ENCODE data around the gene STX11.
"Not testable (repeated sequence)": the region's sequence is repeated elsewhere in the genome, so short reads cannot be mapped to it uniquely, and the experiment has no call there.

Gene STX11

DNA sequence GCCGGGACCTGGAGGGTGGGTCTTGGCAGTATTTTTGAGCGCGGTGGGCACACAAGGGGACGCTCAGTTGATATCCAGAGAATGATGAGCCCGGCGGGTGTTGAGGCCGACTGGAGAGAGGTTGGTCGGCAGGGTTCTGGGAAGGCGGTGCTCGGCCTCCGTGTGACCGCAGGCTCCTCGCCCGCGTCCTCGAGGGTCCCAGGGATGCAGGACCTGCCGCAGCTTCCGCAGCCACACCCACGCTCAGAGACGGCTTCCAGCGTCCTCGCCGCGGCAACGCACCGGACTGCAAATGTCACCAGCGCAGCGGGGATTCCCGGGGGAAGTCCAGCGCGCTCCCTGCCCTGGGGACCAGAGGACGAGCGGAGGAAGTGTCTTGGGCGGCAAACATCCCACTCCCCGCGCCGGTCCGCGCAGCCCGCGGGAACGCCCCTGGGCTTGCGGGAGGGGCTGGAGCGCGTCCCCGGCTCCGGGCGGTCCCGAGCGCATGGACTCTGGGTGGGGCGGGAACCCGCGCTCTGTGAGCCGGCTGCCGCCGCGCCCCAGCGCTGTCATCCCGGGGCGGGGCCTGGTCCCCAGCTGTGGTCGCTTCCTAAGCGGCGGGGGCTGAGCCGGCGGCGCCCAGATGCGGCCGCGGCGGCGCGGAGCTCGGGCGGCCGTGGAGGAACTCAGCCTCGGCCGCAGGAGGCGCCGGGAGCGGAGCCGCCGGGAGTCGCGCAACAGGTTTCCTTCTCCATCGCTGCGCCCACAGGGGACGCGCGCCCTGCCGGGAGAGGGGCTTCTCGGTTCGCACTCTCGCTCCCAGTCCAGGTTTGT, at the start of gene STX11:
Gene STX11, plus strand, starts transcription at position 624 of the 816 bp plus-strand sequence. CDS start 36,111 bp downstream, outside the sequence.
- peak; percentile 69 for DNase-seq (ENCODE audit: low spot score)

DNA sequence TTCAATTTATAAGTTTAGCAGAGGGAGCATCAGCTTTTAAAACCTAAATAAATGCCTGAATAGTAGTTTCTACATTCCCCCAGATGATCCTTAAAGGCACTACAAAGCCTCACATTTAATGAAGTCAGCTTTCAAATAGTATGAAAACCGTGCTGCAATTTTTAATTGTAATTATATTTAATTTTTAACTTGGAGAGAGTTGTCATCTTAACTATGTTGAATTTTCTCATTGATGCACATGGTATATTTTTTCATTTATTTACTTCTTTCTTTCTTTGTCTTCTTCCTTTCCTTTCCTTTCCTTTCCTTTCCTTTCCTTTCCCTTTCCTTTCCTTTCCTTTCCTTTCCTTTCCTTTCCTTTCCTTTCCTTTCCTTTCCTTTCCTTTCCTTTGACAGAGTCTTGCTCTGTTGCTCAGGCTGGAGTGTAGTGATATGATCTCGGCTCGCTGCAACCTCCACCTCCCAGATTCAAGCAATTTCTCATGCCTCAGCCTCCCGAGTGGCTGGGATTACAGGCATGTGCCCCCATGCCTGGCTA, 47.2 kb upstream of the STX11 start:
- DNase-seq (ENCODE audit: low spot score): no peak

DNA sequence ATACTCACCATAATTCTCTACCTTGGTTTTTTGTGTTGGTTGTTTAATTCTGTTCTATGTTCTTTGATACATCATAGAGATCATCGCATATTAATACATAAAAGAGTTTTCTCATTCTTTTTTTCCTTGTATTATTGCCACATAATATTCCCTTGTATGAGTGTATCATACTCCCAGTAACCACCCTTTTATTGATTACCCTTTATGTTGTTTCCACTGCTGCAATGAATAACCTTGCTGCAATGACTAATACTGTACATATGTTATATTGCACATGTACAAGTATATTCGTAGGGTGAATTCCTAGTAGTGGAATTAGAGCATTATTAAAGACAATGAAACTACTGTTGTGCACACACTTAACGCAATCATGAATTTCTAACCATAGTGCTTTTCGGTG, 45.8 kb upstream of the STX11 start:
- DNase-seq (ENCODE audit: low spot score): no peak

DNA sequence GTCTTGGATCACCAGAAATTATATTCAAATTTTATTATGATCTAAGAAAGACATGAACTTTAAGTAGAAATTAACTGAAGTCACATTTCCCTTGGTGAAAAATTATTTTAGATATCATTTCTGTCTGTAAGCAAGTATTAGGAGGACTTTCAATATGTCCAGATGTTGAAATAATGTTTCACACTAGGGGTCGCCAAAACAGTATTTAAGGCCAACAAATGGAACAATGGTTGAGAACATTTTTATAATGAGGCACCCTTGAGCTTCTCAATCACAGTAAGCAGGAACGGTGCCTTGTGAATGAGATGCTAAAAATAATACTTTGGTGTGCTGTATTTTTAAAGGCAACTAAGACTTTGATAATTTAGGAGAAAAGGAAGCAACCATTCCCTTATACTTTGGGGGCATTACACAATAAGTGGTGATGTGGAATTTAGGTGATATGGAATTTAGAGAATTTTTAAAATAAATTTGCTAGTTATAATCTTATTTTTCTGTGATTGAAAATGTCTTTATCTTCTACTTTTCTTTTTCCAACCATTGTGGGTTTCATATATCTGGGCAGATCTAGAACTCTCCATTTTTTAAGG, 45.3 kb upstream of the STX11 start:
- peak; percentile 76 for DNase-seq (ENCODE audit: low spot score)

DNA sequence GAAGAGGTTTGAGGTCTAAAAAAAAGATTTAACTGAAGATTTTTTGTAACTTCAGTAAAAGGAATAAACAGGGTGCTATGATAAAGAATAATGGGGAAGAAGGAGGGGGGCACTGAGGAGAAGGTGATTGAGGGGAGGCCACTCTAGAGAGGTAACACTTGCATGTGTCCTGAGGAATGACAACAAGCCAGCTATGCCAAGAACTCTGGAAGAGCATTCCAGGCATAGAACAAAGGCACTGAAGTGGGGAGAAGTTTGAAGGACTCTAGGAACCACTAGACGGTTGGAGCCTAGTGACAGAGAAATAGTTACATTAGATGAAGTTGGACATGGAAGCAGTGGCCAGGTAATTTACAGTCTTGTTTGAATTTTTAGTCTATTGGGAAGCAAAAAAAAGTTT, 44.1 kb upstream of the STX11 start:
- no peak for DNase-seq (ENCODE audit: low spot score)

DNA sequence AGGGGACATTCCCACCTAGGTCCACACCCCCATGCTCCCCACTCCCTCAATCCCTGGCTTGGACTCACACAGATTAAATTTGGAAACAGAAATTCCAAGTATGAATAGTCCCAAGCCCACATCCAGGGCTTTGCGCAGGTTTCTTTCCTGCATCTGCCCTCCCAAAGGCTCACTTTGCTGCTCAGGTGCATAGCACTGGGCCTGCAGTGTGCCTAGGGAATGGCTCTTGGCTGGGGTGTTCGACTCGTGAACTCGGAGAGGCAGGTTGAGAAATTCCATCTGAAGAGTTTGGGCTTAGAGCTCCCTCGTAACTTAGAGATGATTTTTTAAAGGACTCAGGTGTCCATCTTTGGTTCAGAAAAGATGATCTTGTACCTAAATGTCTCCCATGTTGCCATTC, 40.1 kb upstream of the STX11 start:
- no peak for DNase-seq (ENCODE audit: low spot score)

DNA sequence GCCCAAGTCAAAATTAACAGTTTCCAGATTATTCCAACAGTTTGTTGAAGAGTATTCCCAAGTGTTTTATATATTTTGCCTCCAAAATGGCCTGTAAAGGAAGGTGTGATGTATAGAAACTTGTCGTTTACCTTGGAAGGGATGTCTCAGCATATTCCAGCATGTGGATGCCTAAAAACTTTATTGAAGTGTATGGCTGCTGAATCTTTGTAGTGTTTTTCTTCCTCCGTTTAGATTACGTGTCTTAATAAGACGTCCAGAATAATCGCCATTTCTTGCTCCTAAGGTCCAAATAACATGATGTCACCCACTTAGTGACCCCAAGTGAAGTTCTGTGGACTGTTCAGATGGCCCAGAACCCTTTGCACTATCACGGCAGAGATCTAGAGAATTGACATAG, 37.0 kb upstream of the STX11 start:
- no peak for DNase-seq (ENCODE audit: low spot score)

DNA sequence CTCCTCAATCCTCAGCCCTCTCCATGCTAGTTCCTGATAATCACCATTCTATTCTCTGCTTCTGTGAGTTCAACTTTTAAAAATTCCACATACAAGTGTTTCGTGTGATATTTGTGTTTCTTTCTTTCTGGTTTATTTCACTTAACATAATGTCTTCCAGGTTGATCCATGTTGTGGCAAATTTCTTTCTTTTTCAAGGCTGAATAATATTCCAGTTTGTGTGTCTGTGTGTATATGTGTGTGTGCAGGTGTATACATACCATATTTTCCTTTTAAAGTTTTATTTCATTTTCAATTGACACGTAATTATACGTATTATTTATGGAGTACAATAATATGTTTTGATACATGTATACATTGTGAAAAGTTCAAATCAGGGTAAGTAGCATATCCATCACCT, 35.1 kb upstream of the STX11 start:
- DNase-seq (ENCODE audit: low spot score): no peak

DNA sequence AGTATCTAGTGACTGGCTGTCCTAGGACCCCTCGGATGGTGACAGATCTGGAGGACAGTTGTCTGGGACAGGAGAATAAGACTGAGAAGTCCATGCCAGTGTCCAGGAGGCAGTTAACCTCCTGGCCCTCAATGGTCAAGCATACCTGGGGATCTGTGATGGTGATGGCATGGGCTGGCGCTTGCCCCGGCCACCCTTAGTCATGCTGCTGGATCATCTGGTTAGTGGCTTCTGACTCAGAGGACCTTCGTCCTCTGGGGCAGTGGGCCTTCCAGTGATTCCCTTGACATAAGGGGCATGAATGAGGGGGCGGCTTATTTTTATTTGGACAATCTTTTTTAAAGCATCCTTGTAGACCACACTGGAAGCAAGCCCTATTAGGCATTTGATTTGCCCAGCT, 30.9 kb upstream of the STX11 start:
- no peak for DNase-seq (ENCODE audit: low spot score)

DNA sequence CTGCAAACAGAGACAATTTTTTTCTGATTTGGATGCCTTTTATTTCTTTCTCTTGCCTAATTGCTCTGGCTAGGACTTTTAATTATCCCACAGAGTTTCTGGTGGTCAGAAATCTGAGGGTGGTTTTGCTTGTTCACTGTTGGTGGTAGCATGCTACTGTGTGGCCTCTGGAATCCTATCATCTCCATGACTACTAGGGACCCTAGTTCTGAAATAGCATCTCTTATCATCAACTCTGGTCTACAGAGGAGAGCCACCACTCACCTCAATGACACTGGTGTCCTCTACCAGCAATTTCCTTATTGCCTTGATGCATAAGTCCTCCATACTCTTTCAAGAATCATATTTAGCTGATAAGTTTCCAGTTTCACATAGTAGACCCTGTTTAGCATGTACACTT, 27.5 kb upstream of the STX11 start:
- no peak for DNase-seq (ENCODE audit: low spot score)

DNA sequence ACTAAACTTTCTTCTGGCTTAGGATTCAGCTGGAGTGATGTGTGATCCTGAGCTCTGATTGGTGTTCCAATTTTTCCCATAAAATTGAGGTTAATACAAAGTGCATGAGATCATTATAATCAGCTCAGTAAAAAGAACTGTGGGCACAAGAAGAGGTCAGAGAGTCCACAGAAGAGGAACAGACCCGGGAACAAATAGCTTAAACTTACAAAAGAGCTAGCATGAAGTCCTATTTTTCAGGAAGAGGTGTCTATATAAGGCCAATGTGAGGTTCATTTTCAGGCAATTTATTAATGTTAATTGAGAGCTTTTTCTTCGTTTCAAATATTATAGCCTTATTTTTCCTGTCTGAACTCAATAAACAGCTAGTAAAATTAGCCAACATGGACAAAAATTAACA, 26.9 kb upstream of the STX11 start:
- DNase-seq (ENCODE audit: low spot score): no peak

DNA sequence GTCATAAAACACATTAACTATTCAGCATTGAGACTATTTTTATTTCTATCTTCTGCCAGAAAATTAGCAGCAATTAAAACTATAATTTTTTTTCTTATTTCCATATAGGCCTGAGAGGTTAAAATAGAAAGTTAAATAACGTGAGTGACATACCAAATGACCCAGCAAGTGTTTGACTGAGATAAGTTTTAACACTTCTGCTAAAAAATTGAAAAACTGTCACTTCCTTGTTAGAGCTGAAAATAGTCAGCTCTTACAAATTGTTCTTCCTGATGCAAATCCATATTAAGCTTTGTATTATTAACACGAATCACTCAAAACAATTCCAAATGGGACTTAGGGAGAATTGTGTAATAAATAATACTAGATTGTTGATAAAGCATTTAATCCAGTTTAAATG, 26.5 kb upstream of the STX11 start:
- no peak for DNase-seq (ENCODE audit: low spot score)

DNA sequence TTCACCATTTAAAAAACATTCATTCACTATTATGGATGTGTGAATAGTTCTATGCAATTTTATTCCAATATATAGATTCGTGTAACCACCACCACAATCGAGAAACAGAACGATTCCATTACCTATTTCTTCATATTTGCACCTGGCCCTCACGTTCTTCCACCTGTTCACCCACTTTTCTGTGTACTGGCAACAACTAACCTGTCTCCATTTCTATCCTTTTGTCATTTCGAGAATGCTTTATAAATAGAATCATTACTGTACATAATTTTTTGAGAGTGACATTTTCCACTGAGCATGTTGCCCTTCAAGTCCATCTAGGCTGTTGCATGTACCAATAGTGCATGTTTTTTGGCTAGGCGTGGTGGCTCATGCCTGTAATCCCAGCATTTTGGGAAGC, 23.2 kb upstream of the STX11 start:
- DNase-seq (ENCODE audit: low spot score): no peak

DNA sequence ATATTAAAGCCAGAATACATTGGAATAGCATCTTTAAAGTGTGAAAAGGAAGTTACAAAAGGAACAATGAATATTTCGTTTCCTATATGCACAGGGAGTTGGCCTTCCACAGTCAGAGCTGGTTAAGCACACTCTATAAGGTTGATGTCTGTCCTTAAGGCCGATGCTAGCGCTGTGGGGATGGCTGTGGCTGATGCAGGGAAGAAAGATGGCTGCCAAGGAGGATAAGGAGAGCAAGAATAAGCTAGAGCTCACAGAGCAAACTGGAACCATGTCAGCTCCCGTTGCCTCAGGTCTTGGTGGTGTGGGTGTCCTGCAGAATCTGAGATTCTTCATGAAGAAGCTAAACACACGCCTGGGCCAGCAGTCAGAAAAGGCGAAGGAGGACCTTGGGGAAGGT, 20.8 kb upstream of the STX11 start:
- no peak for DNase-seq (ENCODE audit: low spot score)

DNA sequence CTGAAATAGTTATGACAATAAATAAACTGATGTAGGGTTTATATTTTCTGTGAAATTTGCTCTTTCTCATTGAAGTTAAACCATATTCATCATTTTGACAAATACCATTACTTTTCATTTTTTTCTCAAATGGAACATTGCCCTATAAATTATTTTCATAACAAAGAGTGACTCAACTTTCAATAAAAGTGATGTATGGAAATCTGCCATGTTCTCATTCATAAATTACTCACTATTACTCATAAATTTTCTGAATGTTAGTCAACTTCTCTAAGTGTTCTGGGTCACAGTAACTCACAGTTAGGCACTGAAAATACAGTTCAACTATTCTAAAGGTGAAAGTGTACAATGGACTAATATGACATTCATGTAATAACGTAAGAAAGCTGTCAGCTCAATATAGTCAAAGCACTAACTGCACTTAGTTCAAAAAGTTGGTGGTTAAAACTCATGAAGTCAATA, 19.0 kb upstream of the STX11 start:
- no peak for DNase-seq (ENCODE audit: low spot score)

DNA sequence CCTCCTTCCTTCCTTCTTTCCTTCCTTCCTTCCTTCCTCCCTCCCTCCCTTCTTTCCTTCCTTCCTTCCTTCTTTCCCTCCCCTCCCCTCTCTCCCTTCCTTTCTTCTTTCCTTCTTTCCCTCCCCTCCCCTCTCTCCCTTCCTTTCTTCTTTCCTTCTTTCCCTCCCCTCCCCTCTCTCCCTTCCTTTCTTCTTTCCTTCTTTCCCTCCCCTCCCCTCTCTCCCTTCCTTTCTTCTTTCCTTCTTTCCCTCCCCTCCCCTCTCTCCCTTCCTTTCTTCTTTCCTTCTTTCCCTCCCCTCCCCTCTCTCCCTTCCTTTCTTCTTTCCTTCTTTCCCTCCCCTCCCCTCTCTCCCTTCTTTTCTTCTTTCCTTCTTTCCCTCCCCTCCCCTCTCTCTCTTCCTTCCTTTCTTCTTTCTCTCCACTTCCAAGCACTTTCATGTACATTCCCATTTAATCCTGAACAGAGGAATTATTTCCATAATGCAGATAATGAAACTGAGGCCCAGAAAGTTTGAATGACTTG, 18.1 kb upstream of the STX11 start:
- DNase-seq (ENCODE audit: low spot score): not testable (repeated sequence)

DNA sequence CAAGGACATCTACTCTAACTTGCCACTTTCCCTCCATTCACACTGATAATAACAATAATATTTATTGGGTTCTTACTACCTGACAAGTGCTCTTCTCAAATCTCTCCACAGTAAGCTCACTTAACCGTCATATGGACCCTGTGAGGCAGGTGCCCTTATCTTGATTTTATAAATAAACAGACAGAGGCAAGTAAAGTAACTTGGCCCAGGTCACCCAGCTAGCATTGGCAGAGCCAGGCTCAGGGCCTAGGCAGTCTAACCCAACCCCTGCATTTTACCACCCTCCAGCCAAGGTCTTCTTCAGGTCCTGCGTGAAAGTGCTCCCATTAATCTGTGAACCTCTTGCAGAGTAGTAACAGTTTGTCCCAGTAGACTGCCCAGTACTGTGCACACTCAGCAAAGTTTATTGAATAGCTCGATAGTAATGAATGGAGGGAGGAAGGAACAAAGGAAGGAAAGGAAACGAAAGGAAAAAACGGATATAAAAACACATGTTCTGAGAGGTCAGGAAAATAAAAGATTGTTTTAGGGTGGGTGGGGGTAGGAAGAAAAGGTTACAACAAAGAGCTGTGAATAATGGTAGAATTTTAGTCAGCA, 17.0 kb upstream of the STX11 start:
- no peak for DNase-seq (ENCODE audit: low spot score)

DNA sequence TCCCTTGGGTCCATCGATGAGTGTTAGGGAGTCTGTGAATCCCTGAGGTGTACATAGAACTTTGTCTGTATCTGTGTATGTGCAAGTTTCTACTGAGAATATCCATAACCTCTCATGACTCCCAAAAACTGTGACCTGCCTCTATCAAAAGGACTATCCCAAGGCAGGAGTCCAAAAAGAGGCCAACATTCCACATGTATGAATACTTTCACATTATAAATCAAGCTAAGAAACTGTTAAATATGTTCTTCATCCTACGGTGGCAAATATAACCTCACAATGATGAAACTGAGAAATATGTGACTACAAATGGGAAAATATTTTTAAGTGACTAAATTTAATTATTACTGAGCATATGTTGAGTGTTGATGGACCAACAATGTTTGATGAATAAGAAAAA, 16.1 kb upstream of the STX11 start:
- DNase-seq (ENCODE audit: low spot score): no peak

DNA sequence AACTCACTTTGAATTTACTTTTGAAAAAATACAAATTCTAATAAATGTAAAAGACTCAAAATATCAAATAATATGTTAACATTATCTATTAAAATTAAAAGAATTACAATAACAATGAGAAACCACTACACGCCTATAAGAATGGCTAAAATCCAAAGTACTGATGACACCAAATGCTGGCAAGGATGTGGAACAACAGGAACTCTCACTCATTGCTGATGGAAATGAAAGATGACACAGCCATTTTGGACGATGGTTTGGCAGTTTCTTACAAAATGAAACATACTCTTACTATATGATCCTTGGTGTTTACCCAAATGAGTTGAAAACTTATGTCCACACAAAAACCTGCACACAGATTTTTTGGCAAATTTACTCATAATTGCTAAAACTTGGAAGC, 15.6 kb upstream of the STX11 start:
- DNase-seq (ENCODE audit: low spot score): no peak

DNA sequence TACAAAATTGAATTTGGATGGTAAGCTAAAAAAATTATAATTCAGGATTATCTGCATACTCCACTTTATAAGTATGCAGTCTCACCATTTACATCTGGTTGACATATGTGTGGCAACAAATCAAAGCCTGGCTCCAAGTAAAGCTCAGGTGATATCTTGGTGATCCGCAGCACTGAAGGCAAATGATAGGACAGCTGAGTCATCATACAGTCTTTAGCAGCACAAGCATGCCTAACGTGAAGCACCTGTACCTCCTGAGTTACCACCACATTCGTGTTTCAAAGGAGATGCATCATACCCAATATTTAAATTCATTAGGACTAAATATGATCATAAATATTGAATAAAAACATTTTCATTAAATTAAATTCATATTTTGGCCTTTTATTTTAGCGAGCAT, 11.8 kb upstream of the STX11 start:
- DNase-seq (ENCODE audit: low spot score): no peak

DNA sequence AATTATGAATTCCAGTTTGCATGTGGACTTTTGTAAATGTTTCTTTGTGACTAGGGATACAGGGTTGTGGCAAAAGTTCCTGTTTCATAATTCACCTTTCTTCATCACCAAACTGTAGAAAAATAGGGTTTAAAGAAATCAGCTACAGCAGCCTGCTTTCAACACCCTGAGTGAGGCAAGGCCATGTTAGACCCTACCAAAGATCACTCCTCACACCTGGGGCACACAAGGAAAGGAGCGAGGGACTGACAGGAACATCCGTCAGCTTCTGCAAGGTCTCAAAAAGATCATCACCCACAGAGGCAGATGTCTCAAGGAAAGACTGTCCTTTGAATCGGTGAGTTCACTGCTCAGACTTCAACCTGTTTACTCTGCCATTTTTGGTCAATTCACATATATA, 10.5 kb upstream of the STX11 start:
- no peak for DNase-seq (ENCODE audit: low spot score)

DNA sequence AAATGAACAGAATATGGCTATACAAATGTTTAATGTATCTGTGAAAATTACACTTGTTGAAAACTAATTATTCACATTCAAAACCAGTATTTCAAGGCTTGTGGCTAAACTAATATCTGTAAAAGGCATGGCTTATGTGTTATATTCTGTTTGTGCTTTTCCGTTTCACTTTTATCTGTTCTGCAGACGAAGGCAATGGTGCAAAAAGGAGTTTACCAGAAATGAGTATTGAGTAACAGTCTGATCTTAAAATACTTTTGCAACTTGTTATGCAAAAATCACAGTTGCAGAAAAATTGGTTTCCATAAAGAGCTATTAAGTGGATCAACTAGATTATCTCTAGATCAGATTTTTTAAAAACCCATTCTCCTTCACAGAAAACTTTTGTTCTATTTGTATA, 9.4 kb upstream of the STX11 start:
- DNase-seq (ENCODE audit: low spot score): no peak

DNA sequence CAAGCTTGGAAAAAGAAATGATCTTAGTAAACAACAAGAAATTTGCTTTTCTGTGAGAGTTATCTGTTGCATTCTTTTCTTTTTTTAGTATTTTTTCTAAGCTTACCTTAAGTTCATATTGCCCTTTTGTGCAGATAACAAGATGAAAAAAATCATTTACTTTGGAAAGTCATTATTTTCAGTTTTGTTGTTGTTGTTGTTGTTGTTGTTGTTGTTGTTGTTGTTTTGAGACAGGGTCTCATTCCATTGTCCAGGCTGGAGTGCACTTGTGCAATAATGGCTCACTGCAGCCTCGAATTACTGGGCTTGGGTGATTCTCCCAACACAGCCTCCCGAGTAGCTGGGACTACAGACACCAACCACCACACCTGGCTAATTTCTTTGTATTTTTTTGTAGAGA, 8.8 kb upstream of the STX11 start:
- no peak for DNase-seq (ENCODE audit: low spot score)
